Activated CD8-positive, alpha-beta T cell treated with anti-CD3 and anti-CD28 coated beads for 36 hours (primary cell): Measurements from ENCODE around the gene SLC5A8. TPM values are rescaled to one million over a fixed set of nuclear protein-coding genes. Genes with fewer than 3 reads are reported as not detected.

Experiments used
- ATAC-seq: fragments of 200-7000 bp; cut with Tn5 transposase; one replicate; pipeline ENCODE4 v1.10.0; 2021; ENCODE audit warnings: mild to moderate bottlenecking, moderate library complexity
- CTCF ChIA-PET: fragments of 350-600 bp; sonication (Branson Sonifier 250); formaldehyde crosslinking; loops from one replicate; lab custom pipeline; 2021; ENCODE audit warnings: antibody characterized with exemption; lab: Charles Lee
- POLR2A ChIA-PET: fragments of 350-600 bp; sonication (Branson Sonifier 250); formaldehyde crosslinking; loops from one replicate; lab custom pipeline; 2021; ENCODE audit warnings: antibody characterized with exemption; lab: Charles Lee
- DNase-seq: peaks from one replicate; pipeline ENCODE4 v3.0.0-alpha.2; 2020
- H3K27ac Mint-ChIP-seq: one replicate; pipeline ENCODE4 v1.8.0; 2021; ENCODE audit warnings: mild to moderate bottlenecking, mixed read lengths
- H3K27me3 Mint-ChIP-seq: one replicate; pipeline ENCODE4 v1.8.0; 2021; ENCODE audit warnings: mixed read lengths
- H3K36me3 Mint-ChIP-seq: one replicate; pipeline ENCODE4 v1.8.0; 2021; ENCODE audit warnings: low read depth, mixed read lengths
- H3K4me1 Mint-ChIP-seq: one replicate; pipeline ENCODE4 v1.8.0; 2021; ENCODE audit warnings: low read depth, mixed read lengths
- H3K4me3 Mint-ChIP-seq: one replicate; pipeline ENCODE4 v1.8.0; 2021; ENCODE audit warnings: mild to moderate bottlenecking, moderate library complexity, mixed read lengths
- H3K9me3 Mint-ChIP-seq: one replicate; pipeline ENCODE4 v1.8.0; 2021; ENCODE audit warnings: mixed read lengths
- intact Hi-C: fragments of 100-400 bp; cut with micrococcal nuclease; formaldehyde crosslinking; loops from one replicate; pipeline ENCODE4 v1.10.0; 2022
- total RNA-seq, 2 experiments: library from RNA; stranded (reverse); gene quantifications; one replicate each; pipeline ENCODE4 v1.2.3, GENCODE V29; 2021
- TF ChIP-seq, protein P1 (sequence below): fragments of 200-600 bp; IDR thresholded peaks from one replicate; pipeline ENCODE4 v1.8.0; 2022; ENCODE audit warnings: antibody characterized with exemption, mild to moderate bottlenecking

SLC5A8 gene
- total RNA-seq, 2 experiments from 2014 or later: not detected

DNA sequence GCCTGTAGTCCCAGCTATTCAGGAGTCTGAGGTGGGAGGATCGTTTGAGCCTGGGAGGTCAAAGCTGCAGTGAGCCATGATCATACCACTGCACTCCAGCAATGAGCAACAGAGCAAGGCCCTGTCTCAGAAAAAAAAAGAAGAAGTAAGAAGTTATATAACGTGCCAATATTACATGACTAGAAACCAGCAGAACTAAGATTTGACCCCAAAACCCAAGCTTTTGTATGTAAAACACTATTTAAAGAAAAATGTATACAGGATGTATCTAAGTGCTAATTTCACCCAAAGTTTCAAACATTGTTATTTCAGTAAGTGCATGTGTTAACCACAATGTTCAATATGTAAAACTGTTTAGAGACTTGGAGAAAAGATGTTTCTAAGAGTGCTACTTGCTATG lies 94.7 kb downstream of the SLC5A8 start:
- ChIA-PET POLR2A (no interaction called here), CTCF (no interaction called here)
- ATAC-seq (no peak), DNase-seq (no peak)
- TF ChIP-seq, protein P1, sequence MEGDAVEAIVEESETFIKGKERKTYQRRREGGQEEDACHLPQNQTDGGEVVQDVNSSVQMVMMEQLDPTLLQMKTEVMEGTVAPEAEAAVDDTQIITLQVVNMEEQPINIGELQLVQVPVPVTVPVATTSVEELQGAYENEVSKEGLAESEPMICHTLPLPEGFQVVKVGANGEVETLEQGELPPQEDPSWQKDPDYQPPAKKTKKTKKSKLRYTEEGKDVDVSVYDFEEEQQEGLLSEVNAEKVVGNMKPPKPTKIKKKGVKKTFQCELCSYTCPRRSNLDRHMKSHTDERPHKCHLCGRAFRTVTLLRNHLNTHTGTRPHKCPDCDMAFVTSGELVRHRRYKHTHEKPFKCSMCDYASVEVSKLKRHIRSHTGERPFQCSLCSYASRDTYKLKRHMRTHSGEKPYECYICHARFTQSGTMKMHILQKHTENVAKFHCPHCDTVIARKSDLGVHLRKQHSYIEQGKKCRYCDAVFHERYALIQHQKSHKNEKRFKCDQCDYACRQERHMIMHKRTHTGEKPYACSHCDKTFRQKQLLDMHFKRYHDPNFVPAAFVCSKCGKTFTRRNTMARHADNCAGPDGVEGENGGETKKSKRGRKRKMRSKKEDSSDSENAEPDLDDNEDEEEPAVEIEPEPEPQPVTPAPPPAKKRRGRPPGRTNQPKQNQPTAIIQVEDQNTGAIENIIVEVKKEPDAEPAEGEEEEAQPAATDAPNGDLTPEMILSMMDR: no peak
- no peak overlapping the region for H3K27ac Mint-ChIP-seq
- intact Hi-C loops: no loop called here
- no peaks in the 10 kb centered on the region for H3K27me3 Mint-ChIP-seq
- H3K4me3 Mint-ChIP-seq: no peak overlapping the region
- no peaks in the 10 kb centered on the region for H3K4me1 Mint-ChIP-seq
- H3K36me3 Mint-ChIP-seq: no peaks in the 10 kb centered on the region
- H3K9me3 Mint-ChIP-seq: no peaks in the 10 kb centered on the region

DNA sequence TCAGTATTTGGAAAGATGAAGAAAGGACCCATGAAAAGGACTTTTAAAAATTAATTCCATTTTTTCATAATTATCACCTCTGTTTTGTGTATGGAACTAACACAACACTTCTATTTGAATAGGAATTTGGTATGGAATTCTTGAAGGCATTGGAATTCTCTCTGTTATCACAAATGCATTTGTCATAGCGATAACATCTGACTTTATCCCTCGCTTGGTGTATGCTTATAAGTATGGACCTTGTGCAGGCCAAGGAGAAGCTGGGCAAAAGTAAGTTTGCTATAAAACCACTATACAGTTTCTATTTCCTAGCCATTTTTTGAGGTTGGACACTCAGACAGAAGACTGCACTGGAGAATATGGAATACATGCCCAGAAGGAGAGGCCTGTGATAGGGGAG lies 98.6 kb downstream of the SLC5A8 start:
- CTCF ChIA-PET: no interaction called here
- intact Hi-C loops: no loop called here
- H3K4me1 Mint-ChIP-seq: no peaks in the 10 kb centered on the region
- POLR2A ChIA-PET: no interaction called here
- no peaks in the 10 kb centered on the region for H3K36me3 Mint-ChIP-seq
- no peak overlapping the region for H3K27ac Mint-ChIP-seq
- no peak for ATAC-seq
- H3K4me3 Mint-ChIP-seq: no peak overlapping the region
- H3K9me3 Mint-ChIP-seq: no peaks in the 10 kb centered on the region
- no peaks in the 10 kb centered on the region for H3K27me3 Mint-ChIP-seq
- DNase-seq: no peak
- TF ChIP-seq, protein P1: no peak

DNA sequence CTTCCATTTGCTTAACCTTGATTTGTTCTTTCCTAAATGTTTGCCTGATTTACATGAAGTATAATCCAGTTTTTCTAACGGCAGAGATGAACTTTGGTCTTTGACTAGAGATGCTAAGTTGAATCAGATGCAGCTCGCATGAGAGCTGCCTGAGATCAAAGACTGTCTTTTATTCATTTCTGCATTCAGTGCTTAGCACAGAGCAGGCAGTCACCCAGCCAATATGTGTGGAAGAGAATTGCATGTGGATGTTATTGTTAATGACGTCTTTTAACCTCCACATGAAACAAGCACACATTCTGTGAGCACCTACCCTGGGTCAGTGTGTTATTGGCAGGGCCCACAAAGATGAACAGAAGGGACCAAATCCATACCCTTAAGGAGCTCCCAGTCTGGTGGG lies 99.2 kb downstream of the SLC5A8 start:
- Mint-ChIP-seq H3K27me3 (no peaks in the 10 kb centered on the region), H3K4me3 (no peak overlapping the region), H3K27ac (no peak overlapping the region), H3K9me3 (no peaks in the 10 kb centered on the region), H3K4me1 (no peaks in the 10 kb centered on the region), H3K36me3 (no peaks in the 10 kb centered on the region)
- DNase-seq (no peak), ATAC-seq (no peak)
- TF ChIP-seq, protein P1: no peak
- ChIA-PET CTCF (no interaction called here), POLR2A (no interaction called here)
- intact Hi-C loops: no loop called here

DNA sequence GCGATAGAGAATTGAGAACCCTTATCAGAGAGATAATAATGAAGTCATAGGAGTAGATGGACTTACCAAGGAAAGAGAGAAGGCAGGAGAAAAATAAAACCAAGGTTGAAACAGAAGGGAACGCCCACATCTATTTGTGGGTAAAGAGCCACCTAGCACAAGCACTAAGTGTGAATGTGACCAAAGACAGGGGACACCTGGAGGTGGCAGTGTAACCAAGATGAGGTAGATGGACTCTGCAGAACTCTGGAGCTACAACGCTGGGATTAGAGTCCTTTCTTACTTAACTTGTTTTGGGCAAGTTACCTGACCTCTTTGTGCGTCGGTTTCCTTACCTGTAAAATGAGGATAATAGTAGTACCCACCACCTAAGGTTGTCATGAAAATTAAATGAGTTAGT lies 101.9 kb downstream of the SLC5A8 start:
- H3K4me3 Mint-ChIP-seq: no peak overlapping the region
- POLR2A ChIA-PET: no interaction called here
- H3K4me1 Mint-ChIP-seq: no peaks in the 10 kb centered on the region
- no peaks in the 10 kb centered on the region for H3K36me3 Mint-ChIP-seq
- no peak overlapping the region for H3K27ac Mint-ChIP-seq
- no peaks in the 10 kb centered on the region for H3K27me3 Mint-ChIP-seq
- H3K9me3 Mint-ChIP-seq: no peaks in the 10 kb centered on the region
- CTCF ChIA-PET: no interaction called here
- DNase-seq: no peak
- TF ChIP-seq, protein P1: no peak
- intact Hi-C loops: no loop called here
- ATAC-seq: no peak

DNA sequence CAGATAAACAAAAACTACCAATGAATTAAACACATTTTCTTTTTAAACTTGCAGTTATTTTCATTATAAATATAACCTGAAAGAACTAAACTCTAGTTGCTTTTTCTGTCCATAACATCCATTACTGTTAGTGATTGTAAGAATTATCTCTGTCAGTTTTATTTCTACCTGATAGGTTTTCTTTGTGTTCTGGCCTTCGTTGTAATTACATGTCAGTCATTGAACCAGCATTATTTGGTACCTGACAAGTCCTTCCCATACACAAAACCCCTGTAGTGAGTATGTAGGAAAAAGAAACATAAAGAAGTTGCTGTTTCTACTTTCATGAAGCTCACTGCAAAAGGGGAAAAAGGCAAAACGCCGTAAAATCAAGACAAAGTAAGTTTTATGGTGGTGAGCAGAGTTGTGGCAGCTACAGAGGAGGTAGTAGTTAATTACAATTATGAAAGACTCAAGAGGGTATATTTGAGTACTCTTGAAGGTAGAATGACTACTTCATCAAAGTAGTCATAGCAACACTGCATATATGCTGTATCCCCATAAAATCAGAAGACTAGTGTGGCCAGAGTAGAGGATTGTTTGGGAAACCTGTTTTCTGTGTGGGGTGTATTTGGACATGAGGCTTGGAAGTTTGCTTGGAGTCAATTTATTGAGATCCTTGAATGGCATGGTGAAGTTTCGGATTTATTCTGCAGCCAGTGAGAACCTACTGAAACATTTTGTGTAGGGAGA lies 102.8 kb downstream of the SLC5A8 start:
- intact Hi-C loops: no loop called here
- CTCF ChIA-PET: no interaction called here
- H3K4me3 Mint-ChIP-seq: no peak overlapping the region
- H3K4me1 Mint-ChIP-seq: no peaks in the 10 kb centered on the region
- H3K9me3 Mint-ChIP-seq: no peaks in the 10 kb centered on the region
- H3K27ac Mint-ChIP-seq: no peak overlapping the region
- POLR2A ChIA-PET: no interaction called here
- TF ChIP-seq, protein P1: no peak
- no peak for ATAC-seq
- H3K27me3 Mint-ChIP-seq: no peaks in the 10 kb centered on the region
- no peaks in the 10 kb centered on the region for H3K36me3 Mint-ChIP-seq
- no peak for DNase-seq

Other genes with a start within 250 kb of the SLC5A8 start
- gene UTP20, start 69.9 kb upstream of the SLC5A8 start, total RNA-seq: 10 to 100 TPM; 29.0 TPM
- gene ARL1, start 197.5 kb upstream of the SLC5A8 start, total RNA-seq: 10 to 100 TPM; 52.5 to 58.6 TPM